Measurements from ENCODE around the gene PDE4DIP. TPM values are rescaled to one million over a fixed set of nuclear protein-coding genes. Genes with fewer than 3 reads are reported as not detected.
"Not testable (repeated sequence)": the region's sequence is repeated elsewhere in the genome, so short reads cannot be mapped to it uniquely, and the experiment has no call there.

Gene PDE4DIP
- total RNA-seq, 1 experiment from 2014 or later: 13.6 TPM

- BruUV-seq (replicated peaks); intact Hi-C loops (cut with micrococcal nuclease; ENCODE audit: unreplicated experiment); H3K36me3 ChIP-seq (ENCODE audit: control insufficient read depth, insufficient read depth, low read length); CTCF ChIA-PET; H3K27me3 ChIP-seq (ENCODE audit: control insufficient read depth, insufficient read depth, low read length); H3K9me3 ChIP-seq (ENCODE audit: control insufficient read depth, insufficient read depth, low read depth, low read length); H3K4me3 ChIP-seq (ENCODE audit: low read depth in 2 of 2, low read length in 2 of 2); DNase-seq (ENCODE audit: low read depth, low spot score); in situ Hi-C loops (cut with HindIII; ENCODE audit: low pct_unique_long_range_greater_than_20kb, low sequenced_read_pairs); ATAC-seq; H3K4me1 ChIP-seq (ENCODE audit: control insufficient read depth, insufficient read depth, low read length); POLR2A ChIA-PET; H3K27ac ChIP-seq (ENCODE audit: low read length): not testable (repeated sequence)
Measured at GRCh38 chr1:149018577-149018976, 174.3 kb downstream of the PDE4DIP start.

DNA sequence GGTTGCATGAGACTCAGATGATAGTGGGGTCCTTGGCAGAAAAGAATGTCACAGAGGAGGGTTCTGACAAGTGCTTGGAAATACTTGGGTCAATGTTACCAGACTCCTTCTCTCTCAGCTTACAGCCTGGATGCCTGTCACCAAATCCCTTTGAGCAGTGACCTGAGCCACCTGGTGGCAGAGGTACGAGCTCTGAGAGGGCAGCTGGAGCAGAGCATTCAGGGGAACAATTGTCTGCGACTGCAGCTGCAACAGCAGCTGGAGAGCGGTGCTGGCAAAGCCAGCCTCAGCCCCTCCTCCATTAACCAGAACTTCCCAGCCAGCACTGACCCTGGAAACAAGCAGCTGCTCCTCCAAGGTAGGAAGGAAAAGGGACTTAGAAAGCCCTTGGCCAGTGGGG, 180.1 kb downstream of the PDE4DIP start:
- POLR2A ChIA-PET; H3K9me3 ChIP-seq (ENCODE audit: control insufficient read depth, insufficient read depth, low read depth, low read length); H3K27ac ChIP-seq (ENCODE audit: low read length); H3K4me1 ChIP-seq (ENCODE audit: control insufficient read depth, insufficient read depth, low read length); BruUV-seq (replicated peaks); DNase-seq (ENCODE audit: low read depth, low spot score); CTCF ChIA-PET; ATAC-seq; intact Hi-C loops (cut with micrococcal nuclease; ENCODE audit: unreplicated experiment); H3K4me3 ChIP-seq (ENCODE audit: low read depth in 2 of 2, low read length in 2 of 2); in situ Hi-C loops (cut with HindIII; ENCODE audit: low pct_unique_long_range_greater_than_20kb, low sequenced_read_pairs); H3K36me3 ChIP-seq (ENCODE audit: control insufficient read depth, insufficient read depth, low read length); H3K27me3 ChIP-seq (ENCODE audit: control insufficient read depth, insufficient read depth, low read length): not testable (repeated sequence)

DNA sequence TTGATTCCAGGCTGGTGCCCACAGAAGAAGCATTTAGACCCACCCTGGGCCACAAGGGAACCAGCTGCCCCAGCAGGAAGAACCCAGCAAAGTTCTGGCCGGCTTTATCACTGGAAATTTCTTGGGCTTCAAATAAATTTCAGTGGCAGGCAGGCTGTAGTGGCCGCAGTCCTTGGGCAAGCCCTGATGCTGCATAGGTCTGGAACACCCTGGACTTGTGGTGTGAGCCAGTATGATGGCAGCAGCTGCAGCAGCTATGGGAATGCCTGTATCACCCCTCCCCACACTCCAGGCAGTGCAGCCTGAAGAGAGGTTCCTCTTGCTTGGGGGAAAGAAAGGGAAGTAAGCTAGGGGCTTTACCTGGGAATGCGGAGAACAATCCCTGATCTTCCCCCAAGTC, 189.7 kb downstream of the PDE4DIP start:
- intact Hi-C loops (cut with micrococcal nuclease; ENCODE audit: unreplicated experiment); H3K9me3 ChIP-seq (ENCODE audit: control insufficient read depth, insufficient read depth, low read depth, low read length); in situ Hi-C loops (cut with HindIII; ENCODE audit: low pct_unique_long_range_greater_than_20kb, low sequenced_read_pairs); H3K4me3 ChIP-seq (ENCODE audit: low read depth in 2 of 2, low read length in 2 of 2); ATAC-seq; H3K27me3 ChIP-seq (ENCODE audit: control insufficient read depth, insufficient read depth, low read length); BruUV-seq (replicated peaks); CTCF ChIA-PET; H3K4me1 ChIP-seq (ENCODE audit: control insufficient read depth, insufficient read depth, low read length); DNase-seq (ENCODE audit: low read depth, low spot score); H3K36me3 ChIP-seq (ENCODE audit: control insufficient read depth, insufficient read depth, low read length); POLR2A ChIA-PET; H3K27ac ChIP-seq (ENCODE audit: low read length): not testable (repeated sequence)

GRCh38 chr1:149043056-149043455, 198.8 kb downstream of the PDE4DIP start:
- H3K9me3 ChIP-seq (ENCODE audit: control insufficient read depth, insufficient read depth, low read depth, low read length); DNase-seq (ENCODE audit: low read depth, low spot score); ATAC-seq; intact Hi-C loops (cut with micrococcal nuclease; ENCODE audit: unreplicated experiment); H3K4me3 ChIP-seq (ENCODE audit: low read depth in 2 of 2, low read length in 2 of 2); BruUV-seq (replicated peaks); CTCF ChIA-PET; POLR2A ChIA-PET; H3K36me3 ChIP-seq (ENCODE audit: control insufficient read depth, insufficient read depth, low read length); H3K4me1 ChIP-seq (ENCODE audit: control insufficient read depth, insufficient read depth, low read length); H3K27ac ChIP-seq (ENCODE audit: low read length); H3K27me3 ChIP-seq (ENCODE audit: control insufficient read depth, insufficient read depth, low read length); in situ Hi-C loops (cut with HindIII; ENCODE audit: low pct_unique_long_range_greater_than_20kb, low sequenced_read_pairs): not testable (repeated sequence)

- in situ Hi-C loops (cut with HindIII; ENCODE audit: low pct_unique_long_range_greater_than_20kb, low sequenced_read_pairs); H3K27ac ChIP-seq (ENCODE audit: low read length); CTCF ChIA-PET; H3K4me1 ChIP-seq (ENCODE audit: control insufficient read depth, insufficient read depth, low read length); H3K4me3 ChIP-seq (ENCODE audit: low read depth in 2 of 2, low read length in 2 of 2); ATAC-seq; H3K9me3 ChIP-seq (ENCODE audit: control insufficient read depth, insufficient read depth, low read depth, low read length); intact Hi-C loops (cut with micrococcal nuclease; ENCODE audit: unreplicated experiment); POLR2A ChIA-PET; BruUV-seq (replicated peaks); H3K36me3 ChIP-seq (ENCODE audit: control insufficient read depth, insufficient read depth, low read length); H3K27me3 ChIP-seq (ENCODE audit: control insufficient read depth, insufficient read depth, low read length); DNase-seq (ENCODE audit: low read depth, low spot score): not testable (repeated sequence)
Measured at GRCh38 chr1:149064611-149065010, 220.4 kb downstream of the PDE4DIP start.

All from Panc1 (cell line).